Testis (tissue), 2 donors: Measurements from ENCODE around the gene TBC1D17.

ENCODE experiments used
- POLR2A ChIP-seq: fragments of 450-650 bp; IDR thresholded peaks from one replicate; pipeline ENCODE4 v1.6.1; 2017; ENCODE audit warnings: antibody characterized with exemption, mild to moderate bottlenecking, moderate library complexity
- TF ChIP-seq, protein P1 (sequence below), 3 experiments: fragments of 450-650 bp in 2 of 3; fragments of 200-600 bp in 1 of 3; sonication (generic) in 1 of 3; IDR thresholded peaks; one replicate each; pipeline ENCODE4 v1.5.1; 2016 to 2019; ENCODE audit warnings: antibody characterized with exemption in 3 of 3, mild to moderate bottlenecking in 2 of 3, moderate library complexity in 1 of 3

DNA sequence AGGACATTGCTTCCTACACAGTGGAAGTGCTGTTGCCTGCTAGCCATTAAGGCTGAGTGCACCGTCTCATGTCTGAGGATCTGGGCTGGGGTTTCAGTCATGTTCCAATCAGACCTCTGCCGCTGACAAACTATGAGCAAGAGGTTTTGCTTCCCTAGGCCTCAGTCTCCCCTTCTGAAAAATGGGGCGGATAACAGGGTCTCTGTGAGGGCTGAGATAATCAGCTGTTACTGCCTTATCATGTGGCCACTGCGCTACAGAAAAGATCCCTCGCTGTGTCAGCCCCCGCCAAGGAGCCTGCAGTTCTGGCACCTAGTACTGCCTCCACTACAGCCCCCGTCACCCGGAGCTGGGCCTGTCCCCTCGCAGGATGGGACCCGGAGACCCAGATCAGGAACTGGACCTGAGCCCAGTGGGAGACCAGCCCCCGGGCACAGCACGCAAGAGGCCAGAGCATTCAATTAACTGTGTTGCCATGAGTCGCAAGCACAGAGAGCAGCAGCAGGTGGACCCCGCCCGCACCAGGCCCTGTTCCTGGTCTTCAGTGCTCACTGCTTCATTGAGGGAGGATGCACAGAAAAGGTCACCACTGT is 7.1 kb upstream of the TBC1D17 start:
- TF ChIP-seq, protein P1, sequence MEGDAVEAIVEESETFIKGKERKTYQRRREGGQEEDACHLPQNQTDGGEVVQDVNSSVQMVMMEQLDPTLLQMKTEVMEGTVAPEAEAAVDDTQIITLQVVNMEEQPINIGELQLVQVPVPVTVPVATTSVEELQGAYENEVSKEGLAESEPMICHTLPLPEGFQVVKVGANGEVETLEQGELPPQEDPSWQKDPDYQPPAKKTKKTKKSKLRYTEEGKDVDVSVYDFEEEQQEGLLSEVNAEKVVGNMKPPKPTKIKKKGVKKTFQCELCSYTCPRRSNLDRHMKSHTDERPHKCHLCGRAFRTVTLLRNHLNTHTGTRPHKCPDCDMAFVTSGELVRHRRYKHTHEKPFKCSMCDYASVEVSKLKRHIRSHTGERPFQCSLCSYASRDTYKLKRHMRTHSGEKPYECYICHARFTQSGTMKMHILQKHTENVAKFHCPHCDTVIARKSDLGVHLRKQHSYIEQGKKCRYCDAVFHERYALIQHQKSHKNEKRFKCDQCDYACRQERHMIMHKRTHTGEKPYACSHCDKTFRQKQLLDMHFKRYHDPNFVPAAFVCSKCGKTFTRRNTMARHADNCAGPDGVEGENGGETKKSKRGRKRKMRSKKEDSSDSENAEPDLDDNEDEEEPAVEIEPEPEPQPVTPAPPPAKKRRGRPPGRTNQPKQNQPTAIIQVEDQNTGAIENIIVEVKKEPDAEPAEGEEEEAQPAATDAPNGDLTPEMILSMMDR (IDR thresholded peaks at IDR 0.05), result no peak
- TF ChIP-seq POLR2A, result no peak
